Fibroblast of villous mesenchyme (primary cell): Measurements from ENCODE around the gene ATG10. TPM values are rescaled to one million over a fixed set of nuclear protein-coding genes. Genes with fewer than 3 reads are reported as not detected.
A peak's percentile ranks its signal among the peaks of the same experiment; 100 is the strongest.

Experiments
- DNase-seq: peaks from one replicate; pipeline ENCODE4 v3.0.0-alpha.2; 2010; ENCODE audit warnings: low read depth
- H3K4me3 ChIP-seq: 2 replicates; pipeline ENCODE4 v1.5.1; 2011; ENCODE audit warnings: low read depth, mild to moderate bottlenecking, low read length
- total RNA-seq: library from RNA; depleted of rRNA; stranded (reverse); fragments of >200 nt; gene quantifications from 2 replicates; pipeline ENCODE4 v1.2.3, GENCODE V29; 2012
- TF ChIP-seq, protein P1 (sequence below): IDR thresholded peaks from 2 replicates; pipeline ENCODE4 v1.5.1; 2012; ENCODE audit warnings: low read depth, mild to moderate bottlenecking, low read length; ENCODE audit not compliant: insufficient read depth

ATG10 gene
- total RNA-seq, 1 donor = 9.1 TPM

DNA sequence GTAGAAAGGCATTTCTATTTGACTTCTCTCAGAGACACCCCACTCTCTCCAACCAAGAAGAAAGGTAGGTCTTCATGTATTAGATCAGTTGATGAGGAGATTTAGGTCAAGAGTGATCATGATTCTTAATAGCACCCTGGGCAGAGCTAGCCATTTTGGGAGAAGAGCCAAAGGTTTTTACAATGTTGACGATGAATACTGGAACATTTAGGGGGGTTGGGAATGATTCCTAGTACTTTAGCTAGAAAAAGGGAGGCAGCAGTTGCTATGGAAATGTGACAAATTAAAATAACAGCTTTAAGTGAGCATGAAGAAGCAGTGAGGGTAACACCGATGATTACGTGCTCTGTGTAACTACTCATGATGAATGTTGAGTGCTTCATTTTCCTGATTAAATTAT is 315.8 kb downstream of the ATG10 start:
- TF ChIP-seq, protein P1, sequence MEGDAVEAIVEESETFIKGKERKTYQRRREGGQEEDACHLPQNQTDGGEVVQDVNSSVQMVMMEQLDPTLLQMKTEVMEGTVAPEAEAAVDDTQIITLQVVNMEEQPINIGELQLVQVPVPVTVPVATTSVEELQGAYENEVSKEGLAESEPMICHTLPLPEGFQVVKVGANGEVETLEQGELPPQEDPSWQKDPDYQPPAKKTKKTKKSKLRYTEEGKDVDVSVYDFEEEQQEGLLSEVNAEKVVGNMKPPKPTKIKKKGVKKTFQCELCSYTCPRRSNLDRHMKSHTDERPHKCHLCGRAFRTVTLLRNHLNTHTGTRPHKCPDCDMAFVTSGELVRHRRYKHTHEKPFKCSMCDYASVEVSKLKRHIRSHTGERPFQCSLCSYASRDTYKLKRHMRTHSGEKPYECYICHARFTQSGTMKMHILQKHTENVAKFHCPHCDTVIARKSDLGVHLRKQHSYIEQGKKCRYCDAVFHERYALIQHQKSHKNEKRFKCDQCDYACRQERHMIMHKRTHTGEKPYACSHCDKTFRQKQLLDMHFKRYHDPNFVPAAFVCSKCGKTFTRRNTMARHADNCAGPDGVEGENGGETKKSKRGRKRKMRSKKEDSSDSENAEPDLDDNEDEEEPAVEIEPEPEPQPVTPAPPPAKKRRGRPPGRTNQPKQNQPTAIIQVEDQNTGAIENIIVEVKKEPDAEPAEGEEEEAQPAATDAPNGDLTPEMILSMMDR = no peak
- no peak overlapping the region for H3K4me3 ChIP-seq
- no peak for DNase-seq

DNA sequence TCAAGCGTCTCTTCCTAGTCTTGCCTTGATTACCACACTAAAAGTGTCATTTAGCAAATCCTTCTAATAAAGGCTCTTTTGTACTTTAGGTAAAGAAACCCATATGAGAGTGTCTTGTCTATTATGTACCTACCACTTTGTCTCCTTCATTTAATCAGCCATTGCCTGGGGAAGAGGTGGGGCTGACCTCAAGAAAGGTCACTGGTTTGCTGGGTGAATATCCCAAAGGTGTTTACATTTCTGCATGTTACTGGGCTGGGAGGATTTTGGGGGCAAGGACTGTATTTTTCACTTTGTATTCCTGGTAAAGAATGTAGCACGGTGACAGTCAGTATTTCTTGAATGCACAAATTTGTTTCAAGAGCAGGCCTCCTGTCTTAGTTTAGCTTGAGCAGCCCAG is 318.2 kb downstream of the ATG10 start:
- H3K4me3 ChIP-seq = no peak overlapping the region
- TF ChIP-seq, protein P1 = no peak
- DNase-seq = no peak

DNA sequence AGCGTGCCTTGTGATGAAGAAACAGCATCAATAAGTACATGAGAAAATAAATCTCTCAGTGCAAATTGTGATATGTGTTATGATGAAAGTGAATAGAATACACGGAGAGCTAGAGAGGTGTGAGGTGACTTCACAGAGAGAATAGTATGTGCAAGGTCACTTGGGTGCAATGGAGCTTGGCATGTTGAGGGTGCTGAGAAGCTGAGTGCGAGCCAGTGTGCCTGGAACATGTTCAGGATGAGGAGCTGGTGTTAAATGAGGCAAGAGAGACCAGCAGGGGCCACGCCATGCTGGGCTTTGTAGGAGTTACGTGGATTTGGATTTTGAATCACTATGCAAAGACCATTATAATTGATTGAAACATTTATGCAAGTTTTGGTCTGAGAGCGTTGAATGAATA is 319.1 kb downstream of the ATG10 start:
- TF ChIP-seq, protein P1 = no peak
- no peak for DNase-seq
- no peak overlapping the region for H3K4me3 ChIP-seq

DNA sequence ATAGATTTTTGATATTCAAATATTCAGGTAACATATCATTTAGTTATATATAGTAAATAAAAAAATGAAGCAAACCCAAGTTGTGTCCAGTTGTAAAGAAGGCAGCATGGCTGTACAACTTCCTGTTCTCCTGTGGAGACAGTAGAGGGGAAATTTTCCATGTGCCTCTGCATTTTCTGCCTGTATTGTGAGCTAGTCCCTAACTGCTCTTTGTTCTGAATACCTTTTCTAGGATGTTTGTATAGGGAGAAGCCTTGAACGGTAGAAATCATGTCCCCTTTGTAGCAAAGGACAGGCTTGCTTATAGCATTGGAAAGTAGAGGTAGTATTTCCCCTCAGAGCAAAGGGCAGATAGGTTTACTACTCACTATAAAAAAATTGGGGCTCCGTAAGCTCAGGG is 319.6 kb downstream of the ATG10 start:
- TF ChIP-seq, protein P1 = no peak
- no peak overlapping the region for H3K4me3 ChIP-seq

DNA sequence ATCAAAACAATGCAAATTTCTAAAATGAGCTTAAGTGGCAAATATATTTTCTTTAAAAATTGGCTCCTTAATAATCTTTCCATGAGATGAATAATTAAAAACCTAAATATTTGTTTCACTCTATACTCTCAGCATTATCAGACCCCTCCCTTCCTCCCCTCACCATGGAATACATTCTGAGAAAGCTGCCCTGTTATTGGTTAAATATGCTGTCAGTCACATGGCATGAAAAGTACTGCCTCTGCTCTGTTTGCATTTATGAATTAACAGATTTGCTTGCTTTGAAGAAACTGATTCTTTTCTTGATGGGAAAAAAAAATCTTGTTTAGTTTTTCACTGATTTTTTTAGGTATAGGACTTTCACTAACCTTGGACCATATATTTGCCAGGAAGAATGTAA is 323.3 kb downstream of the ATG10 start:
- TF ChIP-seq, protein P1 = no peak
- DNase-seq = peak; percentile 12

More for the DNA sequence above, 319.6 kb downstream of the ATG10 start:
- DNase-seq = no peak

DNA sequence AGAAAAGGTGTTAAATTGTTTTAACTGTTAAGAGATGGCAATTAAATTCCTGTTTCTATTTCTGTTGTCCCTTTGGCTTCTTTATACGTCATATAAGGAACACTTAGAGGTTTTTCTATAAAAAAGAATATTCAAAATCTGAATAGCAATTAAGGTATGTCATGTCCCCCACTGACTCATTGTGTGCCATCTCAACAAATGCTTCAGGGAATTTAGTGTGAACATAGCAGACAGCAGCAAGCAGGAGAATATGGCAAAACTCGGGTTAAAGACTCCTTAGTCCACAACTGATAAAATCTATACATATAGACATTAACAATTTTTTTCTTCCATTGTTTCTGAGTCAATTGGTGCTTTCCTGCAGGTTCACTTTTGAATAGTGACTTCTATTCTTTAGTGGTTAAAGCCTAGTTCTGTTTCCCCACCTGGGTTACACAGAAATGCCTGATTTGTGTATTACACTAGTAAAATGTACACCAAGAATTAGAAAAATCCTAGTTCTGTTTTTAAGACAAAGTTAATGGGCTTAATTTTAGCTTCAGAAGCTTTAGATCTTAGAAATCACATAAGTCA is 324.2 kb downstream of the ATG10 start:
- DNase-seq = no peak
- no peak overlapping the region for H3K4me3 ChIP-seq
- TF ChIP-seq, protein P1 = no peak

More for the DNA sequence above, 323.3 kb downstream of the ATG10 start:
- H3K4me3 ChIP-seq = no peak overlapping the region

DNA sequence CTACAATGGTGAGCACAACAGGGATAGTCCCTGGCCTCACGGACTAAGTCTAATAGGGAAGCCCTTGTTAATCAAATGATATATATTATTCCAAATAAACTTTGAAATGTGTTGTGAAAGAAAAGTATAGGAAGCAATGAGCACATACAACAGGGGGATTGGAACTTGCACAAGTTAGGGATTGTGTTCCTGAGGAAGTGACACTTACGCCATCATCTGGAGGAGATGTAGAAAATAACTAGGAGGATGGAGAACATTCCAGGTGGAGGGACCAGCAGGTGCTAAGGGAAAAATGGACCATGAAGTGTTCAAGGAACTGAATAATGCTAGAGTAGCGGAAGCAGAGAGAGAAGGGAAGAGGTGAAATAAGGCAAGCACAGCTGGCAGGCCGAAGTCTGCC is 325.1 kb downstream of the ATG10 start:
- TF ChIP-seq, protein P1 = no peak
- no peak for DNase-seq
- H3K4me3 ChIP-seq = no peak overlapping the region
